PC-9 (cell line): ENCODE measurements around the gene LMBR1. TPM values are rescaled to one million over a fixed set of nuclear protein-coding genes. Genes with fewer than 3 reads are reported as not detected.

ENCODE experiments used
- BruUV-seq: library from RNA; stranded (reverse); fragments of 400-500 nt; replicated peaks from 2 replicates; lab custom pipeline; 2021; lab: Mats Ljungman, UMichigan
- CTCF ChIA-PET: fragments of 300-600 bp; sonication (Branson Sonifier 250); formaldehyde crosslinking; loops from one replicate; lab custom pipeline; 2022; ENCODE audit warnings: antibody characterized with exemption; lab: Charles Lee
- POLR2A ChIA-PET: fragments of 300-600 bp; sonication (Branson Sonifier 250); formaldehyde crosslinking; loops from one replicate; lab custom pipeline; 2022; ENCODE audit warnings: antibody characterized with exemption; ENCODE audit not compliant: unreplicated experiment; lab: Charles Lee
- DNase-seq, 2 experiments: peaks; one replicate each; pipeline versions ENCODE4 v3.0.0 to v3.0.0-alpha.2; 2015 to 2022; ENCODE audit warnings: mixed read lengths in 1 of 2
- H2AFZ ChIP-seq: fragments of 200-600 bp; sonication (generic); 2 replicates; pipeline ENCODE4 v1.8.1; 2017; ENCODE audit warnings: antibody characterized with exemption
- H3F3A ChIP-seq: fragments of 200-600 bp; sonication (generic); 2 replicates; pipeline ENCODE4 v1.8.1; 2017; ENCODE audit warnings: antibody characterized with exemption, mild to moderate bottlenecking, low read depth; ENCODE audit not compliant: insufficient read depth
- H3K27ac ChIP-seq: fragments of 200-600 bp; sonication (generic); 2 replicates; pipeline ENCODE4 v1.6.1; 2016; ENCODE audit warnings: mixed run types
- H3K27me3 ChIP-seq: fragments of 200-600 bp; sonication (generic); 2 replicates; pipeline ENCODE4 v1.6.1; 2016; ENCODE audit warnings: low read depth, mixed run types; ENCODE audit not compliant: insufficient read depth
- H3K36me3 ChIP-seq: fragments of 200-600 bp; sonication (generic); 2 replicates; pipeline ENCODE4 v1.6.1; 2016; ENCODE audit warnings: low read depth, mixed run types
- H3K4me1 ChIP-seq: fragments of 200-600 bp; sonication (generic); replicated peaks from 2 replicates; pipeline ENCODE4 v1.6.1; 2016; ENCODE audit warnings: mixed run types; ENCODE audit not compliant: insufficient read depth
- H3K4me2 ChIP-seq: fragments of 200-600 bp; sonication (generic); 2 replicates; pipeline ENCODE4 v1.6.1; 2017; ENCODE audit warnings: mixed run types
- H3K4me3 ChIP-seq: fragments of 200-600 bp; sonication (generic); 2 replicates; pipeline ENCODE4 v1.6.1; 2016; ENCODE audit warnings: mixed run types
- H3K79me2 ChIP-seq: fragments of 200-600 bp; sonication (generic); 2 replicates; pipeline ENCODE4 v1.6.1; 2017; ENCODE audit warnings: low read depth, mixed run types
- H3K9me2 ChIP-seq: fragments of 200-600 bp; sonication (generic); 2 replicates; pipeline ENCODE4 v1.8.1; 2017; ENCODE audit warnings: mild to moderate bottlenecking; ENCODE audit not compliant: insufficient read depth
- H3K9me3 ChIP-seq: fragments of 200-600 bp; sonication (generic); 2 replicates; pipeline ENCODE4 v1.8.1; 2016; ENCODE audit warnings: low read depth; ENCODE audit not compliant: insufficient read depth
- H4K20me1 ChIP-seq: fragments of 200-600 bp; sonication (generic); 2 replicates; pipeline ENCODE4 v1.8.1; 2017; ENCODE audit not compliant: insufficient read depth
- CTCF ChIP-seq: fragments of 200-600 bp; sonication (generic); conservative IDR thresholded peaks from 2 replicates; pipeline ENCODE4 v1.6.1; 2017; ENCODE audit warnings: mixed run types, antibody characterized with exemption, mild to moderate bottlenecking, moderate library complexity
- EZH2 ChIP-seq: fragments of 200-600 bp; sonication (generic); IDR thresholded peaks from 2 replicates; pipeline ENCODE4 v1.8.0; 2017; ENCODE audit warnings: antibody characterized with exemption, low read depth
- intact Hi-C: fragments of 100-400 bp; cut with micrococcal nuclease; formaldehyde crosslinking; loops from one replicate; pipeline ENCODE4 v1.10.0; 2022; ENCODE audit not compliant: unreplicated experiment
- total RNA-seq: library from RNA; stranded (reverse); gene quantifications from 2 replicates; pipeline ENCODE4 v1.2.3, GENCODE V29; 2021

LMBR1 gene
- total RNA-seq, 1 experiment from 2014 or later = 85.0 TPM

- no peaks in the 10 kb centered on the region for H3K36me3 ChIP-seq
- ChIA-PET CTCF (no interaction called here), POLR2A (no interaction called here)
- no peak overlapping the region for H3K4me3 ChIP-seq
- H3F3A ChIP-seq = no peaks in the 10 kb centered on the region; the same call in 1 of the 2 replicates
- no peaks in the 10 kb centered on the region for H3K79me2 ChIP-seq
- H3K9me2 ChIP-seq = no peaks in the 10 kb centered on the region
- no peak overlapping the region for H3K27ac ChIP-seq
- H3K4me1 ChIP-seq = no peaks in the 10 kb centered on the region
- no peak overlapping the region for H3K4me2 ChIP-seq
- DNase-seq = no peak
- H2AFZ ChIP-seq = no peak overlapping the region
- H3K27me3 ChIP-seq = no peaks in the 10 kb centered on the region
- BruUV-seq = no TSS peak
- H4K20me1 ChIP-seq = no peaks in the 10 kb centered on the region
- H3K9me3 ChIP-seq = no peaks in the 10 kb centered on the region
- intact Hi-C loops = no loop called here
- TF ChIP-seq CTCF (no peak), EZH2 (no peak)
Measured at GRCh38 chr7:156661637-156662036, 231.3 kb downstream of the LMBR1 start.

- Histone ChIP-seq H3K9me3 (no peaks in the 10 kb centered on the region), H3K27ac (no peak overlapping the region), H3K27me3 (no peaks in the 10 kb centered on the region), H3F3A (no peaks in the 10 kb centered on the region; the same call in 1 of the 2 replicates), H3K79me2 (no peaks in the 10 kb centered on the region), H3K36me3 (no peaks in the 10 kb centered on the region), H2AFZ (no peak overlapping the region), H3K4me1 (no peaks in the 10 kb centered on the region), H4K20me1 (no peaks in the 10 kb centered on the region), H3K4me2 (no peak overlapping the region), H3K4me3 (no peak overlapping the region), H3K9me2 (no peaks in the 10 kb centered on the region)
- no peak for DNase-seq
- ChIA-PET POLR2A (no interaction called here), CTCF (no interaction called here)
- intact Hi-C loops = no loop called here
- BruUV-seq = no TSS peak
- TF ChIP-seq CTCF = no peak
- TF ChIP-seq EZH2 = no peak
Measured at GRCh38 chr7:156659961-156660360, 233.0 kb downstream of the LMBR1 start.

- Histone ChIP-seq H3K27ac (no peak overlapping the region), H3K27me3 (no peaks in the 10 kb centered on the region), H2AFZ (no peak overlapping the region), H3K4me1 (no peaks in the 10 kb centered on the region), H3K79me2 (no peaks in the 10 kb centered on the region), H3K9me2 (no peaks in the 10 kb centered on the region), H4K20me1 (no peaks in the 10 kb centered on the region), H3K4me2 (no peak overlapping the region), H3F3A (no peaks in the 10 kb centered on the region; the same call in 1 of the 2 replicates), H3K4me3 (no peak overlapping the region), H3K9me3 (no peaks in the 10 kb centered on the region), H3K36me3 (no peaks in the 10 kb centered on the region)
- POLR2A ChIA-PET = no interaction called here
- DNase-seq = no peak
- TF ChIP-seq CTCF = no peak
- BruUV-seq = no TSS peak
- CTCF ChIA-PET = no interaction called here
- intact Hi-C loops = no loop called here
Measured at GRCh38 chr7:156659203-156659602, 233.8 kb downstream of the LMBR1 start.
